Measurements from ENCODE around the gene HSBP1L1. TPM values are rescaled to one million over a fixed set of nuclear protein-coding genes. Genes with fewer than 3 reads are reported as not detected.
A peak's percentile ranks its signal among the peaks of the same experiment; 100 is the strongest.

The HSBP1L1 gene
- total and polyA plus RNA-seq, 2 of the 8 experiments (the other 6 are each of a cell fraction or from before 2014, with no cell fraction given): 1.0 to 1.3 TPM

DNA sequence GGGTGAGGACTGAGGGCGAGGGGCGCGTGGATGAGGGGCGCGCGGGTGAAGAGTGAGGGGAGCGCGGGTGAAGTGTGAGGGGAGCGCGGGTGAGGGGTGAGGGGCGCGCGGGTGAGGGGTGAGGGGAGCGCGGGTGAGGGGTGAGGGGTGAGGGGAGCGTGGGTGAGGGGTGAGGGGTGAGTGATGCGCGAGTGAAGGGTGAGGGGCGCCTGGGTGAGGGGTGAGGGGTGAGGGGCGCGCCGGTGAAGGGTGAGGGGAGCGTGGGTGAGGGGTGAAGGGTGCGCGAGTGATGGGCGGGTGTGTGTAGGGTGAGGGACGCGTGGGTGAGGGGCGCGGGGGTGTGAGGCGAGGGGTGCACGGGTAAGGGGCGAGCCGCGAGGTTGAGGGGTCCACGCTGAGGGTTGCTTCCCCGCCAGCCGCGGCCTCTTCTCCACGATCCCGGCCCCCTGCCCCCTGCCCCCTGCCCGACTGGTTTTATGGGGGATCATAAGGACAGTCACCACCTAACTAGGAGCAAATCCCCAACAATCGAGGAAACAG is 11.9 kb upstream of the HSBP1L1 start:
- Histone ChIP-seq H3K27ac (ENCODE audit: low read depth, low read length) (no peak overlapping the region), H3K4me2 (ENCODE audit: insufficient read depth in 1 of 2, low read depth in 2 of 2, low read length in 2 of 2) (peak overlapping the region; percentile 58 to 72), H2BK12ac (ENCODE audit: low read depth, low read length) (no peak overlapping the region), H2BK15ac (ENCODE audit: low read length) (no peak overlapping the region), H3K18ac (ENCODE audit: extremely low read depth, low read length) (no peak overlapping the region; the same call in 1 of the 2 replicates), H3K56ac (replicated peaks; ENCODE audit: insufficient read length, low read depth, low read length) (no peak overlapping the region), H3K9me3 (ENCODE audit: insufficient read depth in 2 of 2, low read depth in 1 of 2, low read length in 1 of 2) (no peaks in the 10 kb centered on the region), H2BK120ac (replicated peaks; ENCODE audit: low read depth, low read length) (no peak overlapping the region), H3K23me2 (ENCODE audit: low read depth, low read length) (peaks cover 14% of the 10 kb centered on the region; the same call in 1 of the 2 replicates), H4K20me1 (replicated peaks in 1 of 2; ENCODE audit: control insufficient read depth in 1 of 2, insufficient read depth in 2 of 2, low read length in 2 of 2) (peaks cover 0 to 8% of the 10 kb centered on the region in 2 experiments), H4K8ac (ENCODE audit: extremely low read depth, insufficient read depth, low read length) (no peak overlapping the region; the same call in 1 of the 2 replicates), H3K23ac (ENCODE audit: insufficient read length) (no peak overlapping the region), H2AFZ (ENCODE audit: low read length) (no peak overlapping the region), H2BK5ac (ENCODE audit: low read depth, low read length) (no peak overlapping the region), H3K36me3 (ENCODE audit: control insufficient read depth in 2 of 4, insufficient read depth in 4 of 4, low read length in 3 of 4) (no peaks in the 10 kb centered on the region), H4K5ac (ENCODE audit: insufficient read length, low read depth, low read length) (no peak overlapping the region), H3K4me3 (ENCODE audit: extremely low read depth in 1 of 4, insufficient read depth in 2 of 4, low read depth in 3 of 4, low read length in 4 of 4) (peak overlapping the region; percentile 53 to 84 (median 66)), H3K4me1 (replicated peaks in 1 of 4; ENCODE audit: control insufficient read depth in 3 of 4, insufficient read depth in 4 of 4, low read length in 3 of 4) (peaks cover 2 to 9% (median 5%) of the 10 kb centered on the region in 4 experiments), H3K79me1 (ENCODE audit: low read depth, low read length) (no peaks in the 10 kb centered on the region; the same call in 1 of the 2 replicates), H3K9ac (replicated peaks in 1 of 4; ENCODE audit: extremely low read depth in 1 of 4, low read depth in 3 of 4, low read length in 3 of 4) (no peak overlapping the region), H3K14ac (ENCODE audit: insufficient read length) (no peak overlapping the region), H2BK20ac (ENCODE audit: low read length) (no peak overlapping the region), H4K91ac (replicated peaks; ENCODE audit: insufficient read length, low read length) (no peak overlapping the region), H3K4ac (replicated peaks; ENCODE audit: insufficient read length, low read depth, low read length) (no peak overlapping the region), H3K27me3 (replicated peaks in 1 of 4; ENCODE audit: control insufficient read depth in 3 of 4, extremely low read depth in 1 of 4, insufficient read depth in 3 of 4, low read length in 3 of 4) (peaks cover 10 to 44% (median 39%) of the 10 kb centered on the region in 4 experiments), H3K79me2 (ENCODE audit: control insufficient read depth in 1 of 2, insufficient read depth in 2 of 2, low read length in 2 of 2) (peaks cover 0 to 3% of the 10 kb centered on the region in 2 experiments; a peak in 1 of 4 replicates), H2AK5ac (ENCODE audit: low read depth, low read length) (no peak overlapping the region)
- no peak for FAIRE-seq
- 17% methylated on average over 2 of the region's 43 CpGs; no CpG with 5 or more reads in 1 of the 2 experiments for WGBS, 2 experiments (ENCODE audit: extremely low coverage in 1 of 2, insufficient coverage in 1 of 2, insufficient read length in 1 of 2, insufficient replicate concordance in 2 of 2, low coverage in 1 of 2, low lambda C conversion rate in 2 of 2, missing lambda C conversion rate in 1 of 2)
- ChIA-PET CTCF (ENCODE audit: partially characterized antibody) (interaction anchor here (0.8 to 3.4 kb wide), 5 partner anchors 9 to 72 kb away, joined by 3 to 17 read pairs (median 4); no protein-coding TSS in a partner anchor), POLR2A (ENCODE audit: partially characterized antibody) (interaction anchor here (0.8 to 1.7 kb wide), 3 partner anchors 11 to 47 kb away, joined by 3 to 8 read pairs (median 4); partner anchors contain the start of gene HSBP1L1)
- TF ChIP-seq JUN (IDR thresholded peaks at IDR 0.05; ENCODE audit: low read depth, low read length) (no peak), RFX5 (IDR thresholded peaks at IDR 0.05; ENCODE audit: borderline replicate concordance, low read depth, low read length) (no peak), POLR2A (IDR thresholded peaks at IDR 0.05; ENCODE audit: control extremely low read depth in 1 of 2, low read depth in 2 of 2, low read length in 2 of 2) (no peak), EZH2 (IDR thresholded peaks at IDR 0.05; ENCODE audit: low read depth, low read length, severe bottlenecking) (peak; percentile 36), RNF2 (IDR thresholded peaks at IDR 0.05; ENCODE audit: borderline replicate concordance, low read depth, low read length, missing control alignments, poor library complexity, severe bottlenecking) (peak; percentile 66), CBX8 (IDR thresholded peaks at IDR 0.05; ENCODE audit: borderline replicate concordance, low read depth, low read length) (no peak), TCF12 (IDR thresholded peaks at IDR 0.05; ENCODE audit: low read depth, low read length) (no peak), GABPA (IDR thresholded peaks at IDR 0.05; ENCODE audit: borderline replicate concordance, insufficient read depth, low read length) (no peak), RBBP5 (IDR thresholded peaks at IDR 0.05; ENCODE audit: borderline replicate concordance, low read depth, low read length) (no peak)
- DNase-seq (ENCODE audit: low read depth in 1 of 2, low spot score in 2 of 2): no peak
